NB4 (cell line): ENCODE results near the gene MS4A4A.
A peak's percentile ranks its signal among the peaks of the same experiment; 100 is the strongest.
"Not testable (repeated sequence)": the region's sequence is repeated elsewhere in the genome, so short reads cannot be mapped to it uniquely, and the experiment has no call there.

ENCODE experiments used
- DNase-seq: peaks from one replicate; pipeline ENCODE4 v3.0.0; 2010; ENCODE audit warnings: low read depth
- H3K4me3 ChIP-seq: one replicate; pipeline ENCODE4 v1.5.1; 2011; ENCODE audit warnings: mild to moderate bottlenecking, low read depth, low read length, moderate library complexity
- CTCF ChIP-seq: IDR thresholded peaks from one replicate; pipeline ENCODE4 v1.5.1; 2012; ENCODE audit warnings: low read depth, low read length
- MYC ChIP-seq: IDR thresholded peaks from 2 replicates; pipeline ENCODE4 v1.6.1; 2011; ENCODE audit warnings: low read depth, low read length
- POLR2A ChIP-seq: IDR thresholded peaks from 2 replicates; pipeline ENCODE4 v1.6.1; 2011; ENCODE audit warnings: mild to moderate bottlenecking; ENCODE audit not compliant: insufficient read length; ENCODE audit errors: extremely low read depth
- TF ChIP-seq, protein P1 (sequence below): IDR thresholded peaks from 2 replicates; pipeline ENCODE4 v1.6.1; 2011; ENCODE audit warnings: low read depth, low read length

MS4A4A gene

DNA sequence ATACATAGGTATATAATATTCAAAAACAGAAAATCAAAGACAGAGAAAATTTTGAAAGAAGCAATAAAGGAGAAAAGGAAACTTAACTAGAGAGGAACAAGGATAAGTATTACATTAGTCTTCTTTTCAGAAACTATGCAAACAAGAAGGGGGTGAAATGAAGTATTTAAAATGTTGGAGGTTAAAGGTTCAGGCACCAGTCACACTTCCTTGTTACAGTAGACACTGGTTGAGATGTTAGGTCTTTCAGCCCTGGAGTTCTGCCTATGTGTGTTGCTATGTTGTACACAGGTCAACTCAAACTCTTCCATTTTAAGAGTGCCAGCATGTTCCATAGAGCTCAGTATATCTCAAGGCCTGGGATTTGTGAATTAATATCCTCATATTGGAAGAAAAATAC lies 6.0 kb upstream of the MS4A4A start:
- DNase-seq = no peak
- TF ChIP-seq, protein P1, sequence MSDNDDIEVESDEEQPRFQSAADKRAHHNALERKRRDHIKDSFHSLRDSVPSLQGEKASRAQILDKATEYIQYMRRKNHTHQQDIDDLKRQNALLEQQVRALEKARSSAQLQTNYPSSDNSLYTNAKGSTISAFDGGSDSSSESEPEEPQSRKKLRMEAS = no peak
- H3K4me3 ChIP-seq = no peak overlapping the region

DNA sequence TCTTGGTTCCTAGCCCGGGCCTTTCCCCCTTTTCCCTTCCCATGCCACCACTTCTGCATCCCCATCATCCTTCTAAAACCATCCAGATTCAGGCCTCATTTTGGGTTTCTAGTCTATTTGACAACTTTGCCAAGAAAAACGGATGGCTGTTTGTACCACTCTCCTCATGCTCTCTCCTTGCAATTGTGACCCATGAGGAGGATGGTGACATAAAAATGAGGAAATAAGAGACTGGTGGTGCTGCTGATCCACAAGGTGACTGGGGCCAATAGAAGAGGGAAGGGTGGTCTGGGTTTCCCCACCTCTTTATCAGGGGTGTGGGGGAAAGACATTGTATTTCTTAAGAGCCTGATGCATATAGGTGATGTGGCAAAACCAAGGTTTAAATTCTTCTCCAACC lies 1.0 kb downstream of the MS4A4A start:
- H3K4me3 ChIP-seq = no peak overlapping the region
- DNase-seq = no peak
- no peak for TF ChIP-seq MYC
- TF ChIP-seq, protein P1 = no peak

- TF ChIP-seq POLR2A (no peak), MYC (no peak), CTCF (no peak)
- TF ChIP-seq, protein P1 = no peak
- H3K4me3 ChIP-seq = no peak overlapping the region
- DNase-seq = no peak
These were observed 1.8 kb downstream of the MS4A4A start for GRCh38 chr11:60282286-60282685.

- H3K4me3 ChIP-seq, DNase-seq: not testable (repeated sequence)
These were observed 5.1 kb downstream of the MS4A4A start for GRCh38 chr11:60285411-60286126.

DNA sequence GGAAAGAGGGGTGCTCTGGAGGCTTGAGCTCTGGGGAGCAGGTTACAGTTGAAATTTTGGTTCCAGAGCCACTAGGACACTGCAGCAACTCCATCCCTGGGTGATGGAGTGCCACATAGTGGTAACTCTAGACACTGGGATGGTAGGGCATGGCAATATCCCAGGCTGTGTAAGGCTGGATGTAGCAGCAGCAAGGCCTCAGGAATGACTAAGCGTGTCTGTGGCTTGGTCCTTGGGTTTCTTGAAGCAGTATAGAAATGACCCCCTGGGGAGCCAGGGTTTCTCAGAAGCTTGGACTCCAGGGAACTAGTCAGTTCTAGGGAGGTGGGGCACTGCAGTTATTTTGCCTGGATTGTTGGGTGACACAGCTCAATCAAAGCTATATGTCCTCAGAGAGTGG lies 8.1 kb downstream of the MS4A4A start:
- no peak for TF ChIP-seq CTCF
- no peak overlapping the region for H3K4me3 ChIP-seq
- DNase-seq = peak; percentile 86

DNA sequence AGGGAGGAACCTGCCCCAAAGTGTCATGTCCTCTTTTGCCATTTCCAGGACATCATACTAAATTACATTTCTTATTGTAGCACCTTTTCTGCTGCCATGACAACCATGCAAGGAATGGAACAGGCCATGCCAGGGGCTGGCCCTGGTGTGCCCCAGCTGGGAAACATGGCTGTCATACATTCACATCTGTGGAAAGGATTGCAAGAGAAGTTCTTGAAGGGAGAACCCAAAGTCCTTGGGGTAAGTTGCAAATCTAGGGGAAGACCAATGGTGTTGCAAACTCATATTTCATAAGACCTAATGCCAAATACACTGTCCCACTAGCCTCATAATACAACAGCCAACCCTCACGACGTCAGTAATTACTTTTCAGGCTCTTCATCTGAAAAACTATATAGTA lies 11.7 kb downstream of the MS4A4A start:
- no peak overlapping the region for H3K4me3 ChIP-seq
- no peak for DNase-seq
- TF ChIP-seq CTCF (no peak), MYC (no peak), POLR2A (no peak)
- TF ChIP-seq, protein P1 = no peak

- no peak for TF ChIP-seq POLR2A
- TF ChIP-seq, protein P1 = no peak
- TF ChIP-seq MYC = no peak
- no peak for TF ChIP-seq CTCF
- DNase-seq = no peak
- H3K4me3 ChIP-seq = no peak overlapping the region
These were observed 20.7 kb downstream of the MS4A4A start for GRCh38 chr11:60301178-60301577.

- not testable (repeated sequence) for DNase-seq, H3K4me3 ChIP-seq
These were observed 21.4 kb downstream of the MS4A4A start for GRCh38 chr11:60301884-60302283.
